Stimulated activated CD8-positive, alpha-beta memory T cell treated with anti-CD3 and anti-CD28 coated beads, Interleukin-2, amount 100 ng/mL, for 48 hours (primary cell): ENCODE measurements around the gene ABCC11.
A peak's percentile ranks its signal among the peaks of the same experiment; 100 is the strongest.

Experiments
- DNase-seq, 2 donors: peaks; one replicate each; pipeline ENCODE4 v3.0.0-alpha.2; 2020; ENCODE audit warnings: low read depth in 2 of 2

The ABCC11 gene

GRCh38 chr16:48164907-48165715 lies 82.2 kb downstream of the ABCC11 start:
- DNase-seq: peak; percentile 35 to 58

- no peak for DNase-seq
Observed at GRCh38 chr16:48162839-48163410, 84.4 kb downstream of the ABCC11 start.

DNA sequence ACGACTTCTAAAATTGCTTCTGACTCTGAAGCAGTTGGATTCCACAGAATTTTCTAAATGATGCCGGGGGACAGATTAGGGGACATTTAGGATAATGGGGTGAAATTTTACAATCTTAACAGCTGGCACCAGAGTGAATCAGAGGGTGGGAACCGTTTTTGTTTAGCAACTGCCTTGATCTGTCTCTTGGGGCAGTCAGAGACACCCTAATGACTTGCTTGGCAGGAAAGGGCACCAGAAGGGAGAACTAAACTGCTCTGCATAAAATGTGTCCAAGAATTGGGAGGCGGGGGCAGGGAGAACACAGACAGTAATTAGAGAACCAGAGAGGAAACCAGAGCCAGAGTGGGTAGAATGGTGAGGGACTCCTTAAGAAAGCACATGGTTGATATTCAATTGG lies 85.4 kb downstream of the ABCC11 start:
- no peak for DNase-seq

DNA sequence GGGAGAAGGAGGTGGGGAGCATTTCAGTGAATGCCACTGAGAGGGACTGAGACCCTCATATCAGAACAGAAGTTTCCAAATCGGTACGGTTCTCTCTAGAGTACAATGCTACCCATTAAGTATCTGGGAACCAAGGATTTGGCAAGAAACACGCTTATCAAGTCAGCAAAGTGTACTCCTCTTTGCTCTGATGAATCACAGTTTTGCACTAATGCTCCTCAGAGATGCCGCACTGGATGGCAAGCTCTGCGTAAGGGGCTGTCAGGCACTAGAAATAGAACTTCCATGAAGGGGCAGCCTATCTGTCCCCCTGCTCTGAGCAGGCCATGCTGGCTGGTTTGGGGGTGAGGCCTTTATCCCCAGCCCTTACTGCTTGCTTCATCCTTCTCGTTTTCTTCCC lies 86.8 kb downstream of the ABCC11 start:
- no peak for DNase-seq

DNA sequence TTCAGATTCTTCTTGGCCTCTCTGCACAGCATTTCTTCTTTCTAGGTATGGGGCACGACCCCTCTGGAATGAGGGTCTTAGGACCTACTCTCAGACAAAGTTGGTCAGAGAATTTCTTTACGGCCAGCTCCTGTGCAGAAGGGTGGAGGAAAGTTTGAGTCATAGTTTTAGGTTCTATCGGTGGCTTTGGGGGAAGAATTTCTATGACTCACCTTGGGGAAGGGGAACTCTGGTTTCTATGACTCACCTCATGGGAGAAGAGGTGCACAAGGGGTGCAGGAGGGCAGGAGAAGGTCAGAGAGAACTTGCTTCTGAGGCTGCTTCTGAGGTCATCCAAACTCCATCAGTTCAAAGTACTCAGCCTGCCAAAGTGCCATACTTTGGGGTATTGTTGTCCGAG lies 89.0 kb downstream of the ABCC11 start:
- DNase-seq: peak; percentile 10 to 16

GRCh38 chr16:48157794-48158193 lies 89.5 kb downstream of the ABCC11 start:
- no peak for DNase-seq

DNA sequence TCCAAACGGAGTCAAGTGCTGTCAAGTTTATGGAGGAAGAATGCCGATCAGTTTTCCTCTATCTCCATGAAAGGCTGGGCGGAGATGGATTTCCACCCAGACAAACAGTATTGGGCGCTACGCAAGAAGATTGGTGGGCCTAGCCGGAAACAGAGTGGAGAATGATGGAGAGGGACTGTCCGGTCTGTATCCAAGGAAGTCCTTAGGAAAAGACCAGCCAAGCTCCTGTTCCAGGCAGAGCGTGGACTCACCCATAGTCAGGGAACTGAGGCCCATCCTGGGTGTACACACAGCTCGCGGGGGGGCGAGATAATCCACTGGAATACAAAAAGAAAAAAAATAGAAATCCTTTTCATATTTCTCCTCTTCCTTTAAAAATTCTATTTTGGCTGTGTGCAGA lies 90.0 kb downstream of the ABCC11 start:
- no peak for DNase-seq

DNA sequence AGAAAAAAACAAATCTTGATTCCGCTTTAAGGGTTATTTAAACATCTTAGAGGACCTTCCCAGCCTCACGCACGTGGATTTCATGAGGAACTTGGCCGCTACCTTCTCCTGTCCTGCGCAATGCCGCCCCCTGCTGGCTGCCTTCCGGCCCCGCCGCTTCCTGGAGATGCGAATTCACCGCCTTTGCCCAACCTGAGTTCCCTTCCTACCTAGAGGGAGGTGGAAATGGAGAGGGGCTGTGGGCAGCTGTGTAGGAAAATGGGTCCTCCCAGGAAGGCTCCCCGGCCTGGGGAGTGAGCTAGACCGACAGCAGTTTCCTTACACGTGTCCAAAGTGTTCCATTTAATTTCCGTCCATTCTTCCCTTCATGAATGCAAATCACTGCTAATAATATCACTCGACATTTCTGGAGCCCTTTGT lies 90.5 kb downstream of the ABCC11 start:
- peak; percentile 76 to 80 for DNase-seq

- no peak for DNase-seq
Observed at GRCh38 chr16:48155926-48156789, 91.2 kb downstream of the ABCC11 start, which contains the start of gene ABCC12. Gene ABCC12 (minus strand): TSS chr16:48155993. CDS start chr16:48146424, 9,569 bp downstream.

DNA sequence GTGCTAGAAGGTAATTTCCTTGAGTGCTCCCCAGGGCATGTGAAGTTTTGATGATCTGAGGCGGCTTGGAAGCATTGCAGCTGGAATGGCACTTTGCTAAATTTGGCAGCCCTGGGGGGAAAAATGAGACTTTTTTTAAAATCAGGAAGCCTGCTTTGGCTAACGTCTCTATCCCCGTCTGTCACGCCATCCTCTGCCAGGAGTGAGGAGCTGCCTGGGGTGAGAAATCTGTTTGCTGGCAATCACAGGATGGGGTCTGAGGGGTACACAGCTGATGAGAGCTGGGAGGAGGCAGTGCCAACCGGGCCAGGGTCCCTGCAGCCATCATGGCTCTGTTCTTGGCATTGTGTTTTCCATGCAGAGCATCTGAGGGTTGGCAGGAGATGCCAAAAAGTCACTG lies 93.6 kb downstream of the ABCC11 start:
- DNase-seq: no peak

DNA sequence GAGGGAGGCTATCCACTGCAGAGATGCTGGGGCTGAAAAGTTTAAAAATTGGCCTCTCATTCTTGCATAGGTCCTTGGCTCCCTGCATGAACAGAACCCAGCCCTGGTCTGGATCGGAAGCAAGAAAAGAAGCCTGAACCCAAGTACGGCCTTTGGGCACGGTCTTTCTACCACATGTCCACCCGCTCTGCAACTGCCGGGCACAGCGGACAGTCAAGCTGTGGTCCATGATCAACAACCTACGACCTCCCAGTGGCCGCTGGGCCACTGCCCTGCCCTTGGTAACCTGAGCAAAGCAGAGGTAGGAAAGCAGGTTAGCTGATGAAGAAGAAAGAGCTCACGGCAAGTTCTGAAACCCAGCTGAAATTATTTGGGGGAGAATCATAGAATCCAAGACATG lies 95.1 kb downstream of the ABCC11 start:
- no peak for DNase-seq

DNA sequence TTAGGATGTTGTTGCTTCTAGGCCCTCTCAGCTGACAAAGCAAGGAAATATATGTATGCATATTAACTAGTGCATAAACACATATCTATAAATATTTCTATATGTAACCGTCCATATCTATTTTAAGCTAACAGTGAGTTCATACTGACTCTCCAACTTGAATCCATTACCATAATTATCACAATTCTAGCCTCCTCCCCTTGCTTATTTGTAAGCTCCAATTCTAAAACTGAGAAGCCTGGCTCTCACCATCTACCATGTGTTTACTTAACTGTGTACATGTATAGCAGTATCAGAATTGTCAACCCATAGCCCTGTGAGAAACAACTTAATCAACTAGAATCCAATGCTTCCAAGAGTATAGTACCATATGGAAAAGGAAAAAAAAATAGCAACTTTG lies 96.6 kb downstream of the ABCC11 start:
- DNase-seq: no peak

- DNase-seq: no peak
Observed at GRCh38 chr16:48146710-48147109, 100.6 kb downstream of the ABCC11 start.

GRCh38 chr16:48146131-48146530 lies 101.2 kb downstream of the ABCC11 start:
- no peak for DNase-seq

DNA sequence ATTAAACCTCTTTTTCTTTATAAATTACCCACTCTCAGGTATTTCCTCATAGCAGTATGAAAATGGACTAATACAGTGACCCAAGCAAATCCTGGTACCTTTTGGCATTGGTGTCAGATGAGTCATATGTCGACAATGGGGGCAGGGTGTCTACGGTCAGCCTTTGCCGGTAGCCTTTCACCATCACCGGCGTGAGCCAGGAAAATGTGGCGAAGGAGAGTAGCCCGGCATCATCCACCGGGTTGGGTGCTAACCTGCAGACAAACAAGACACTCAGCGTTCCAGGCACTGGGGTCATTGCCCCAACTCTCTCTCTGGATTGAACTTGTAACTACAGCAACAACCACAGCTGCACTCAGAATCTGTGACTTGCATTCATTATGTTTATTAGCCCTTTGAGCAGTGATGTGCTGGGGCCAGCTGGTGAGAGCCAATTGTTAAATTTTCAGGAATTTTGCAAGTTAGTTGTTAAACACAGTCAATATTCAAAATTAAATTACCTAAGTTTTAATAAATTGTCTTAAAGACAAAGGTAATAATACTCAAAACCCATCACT lies 103.4 kb downstream of the ABCC11 start:
- no peak for DNase-seq

DNA sequence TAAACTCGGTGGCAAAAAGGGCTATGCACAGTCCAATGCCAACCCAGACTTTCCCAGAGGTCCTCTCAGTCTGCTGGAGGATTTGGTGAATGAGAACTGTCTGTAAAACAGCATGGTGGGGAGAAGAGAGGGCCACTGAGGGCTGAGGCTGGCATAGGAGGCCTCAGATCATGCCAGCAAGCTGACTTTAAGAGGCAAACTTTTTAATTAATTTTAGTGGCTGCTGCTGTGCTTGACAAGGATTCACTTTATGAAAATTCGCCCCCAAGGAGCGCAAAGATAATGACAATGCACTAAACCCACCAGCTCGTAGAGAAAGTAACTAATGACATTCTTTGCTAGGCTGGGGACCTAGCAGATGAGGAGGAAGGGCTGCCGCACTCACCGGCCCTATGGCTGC lies 106.5 kb downstream of the ABCC11 start:
- no peak for DNase-seq

GRCh38 chr16:48139517-48139916 lies 107.8 kb downstream of the ABCC11 start:
- no peak for DNase-seq

DNA sequence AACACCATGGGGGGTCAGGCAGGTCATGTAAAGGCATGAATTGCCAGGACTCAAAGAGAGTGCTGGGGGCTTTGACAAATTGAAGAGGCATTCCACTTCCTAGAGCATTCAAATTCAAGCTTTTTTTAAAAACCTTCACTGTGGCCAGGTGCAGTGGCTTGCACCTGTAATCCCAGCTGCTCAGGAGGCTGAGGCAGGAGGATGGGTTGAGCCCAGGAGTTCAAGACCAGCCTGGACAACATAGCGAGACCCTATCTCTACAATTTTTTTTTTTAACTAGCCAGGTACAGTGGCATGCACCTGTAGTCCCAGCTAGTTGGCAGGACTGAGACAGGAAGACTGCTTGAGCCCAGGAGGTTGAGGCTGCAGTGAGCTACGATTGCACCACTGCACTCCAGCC lies 108.8 kb downstream of the ABCC11 start:
- DNase-seq: no peak

DNA sequence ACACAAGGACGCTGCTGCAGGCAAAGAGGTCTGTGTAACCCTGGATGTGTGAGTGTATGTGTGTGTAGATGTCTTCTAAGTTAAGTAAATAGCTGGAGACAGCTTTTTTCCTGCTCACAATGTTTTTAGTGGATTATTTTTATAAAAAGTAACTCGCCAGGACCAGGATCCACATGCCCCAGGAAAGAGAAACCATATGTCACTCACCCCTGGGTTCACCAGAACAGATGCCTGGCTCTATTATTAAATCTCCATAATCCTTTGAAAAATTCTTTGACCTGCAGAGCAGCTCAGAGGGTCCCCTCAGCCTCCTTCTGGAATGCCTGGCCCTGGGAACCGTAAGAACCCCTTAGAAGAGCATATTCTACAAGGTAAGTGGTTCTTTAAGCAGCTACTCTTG lies 109.5 kb downstream of the ABCC11 start:
- no peak for DNase-seq

- no peak for DNase-seq
Observed at GRCh38 chr16:48136547-48137360, 110.6 kb downstream of the ABCC11 start.

GRCh38 chr16:48133455-48134211 lies 113.7 kb downstream of the ABCC11 start:
- DNase-seq: no peak
